ENCODE measurements around the gene GPRC5C.

GRCh38 chr17:74404789-74405188 lies 27.1 kb upstream of the GPRC5C start:
- TF ChIP-seq EP300 (IDR thresholded peaks at IDR 0.05) (no peak), CTCF (IDR thresholded peaks at IDR 0.05) (no peak)

All from esophagus muscularis mucosa (tissue), 3 donors.